Measurements from ENCODE around the gene PIANP. TPM values are rescaled to one million over a fixed set of nuclear protein-coding genes. Genes with fewer than 3 reads are reported as not detected.

PIANP gene
- total RNA-seq, 2 donors from 2014 or later, result 2.6 to 7.1 TPM

DNA sequence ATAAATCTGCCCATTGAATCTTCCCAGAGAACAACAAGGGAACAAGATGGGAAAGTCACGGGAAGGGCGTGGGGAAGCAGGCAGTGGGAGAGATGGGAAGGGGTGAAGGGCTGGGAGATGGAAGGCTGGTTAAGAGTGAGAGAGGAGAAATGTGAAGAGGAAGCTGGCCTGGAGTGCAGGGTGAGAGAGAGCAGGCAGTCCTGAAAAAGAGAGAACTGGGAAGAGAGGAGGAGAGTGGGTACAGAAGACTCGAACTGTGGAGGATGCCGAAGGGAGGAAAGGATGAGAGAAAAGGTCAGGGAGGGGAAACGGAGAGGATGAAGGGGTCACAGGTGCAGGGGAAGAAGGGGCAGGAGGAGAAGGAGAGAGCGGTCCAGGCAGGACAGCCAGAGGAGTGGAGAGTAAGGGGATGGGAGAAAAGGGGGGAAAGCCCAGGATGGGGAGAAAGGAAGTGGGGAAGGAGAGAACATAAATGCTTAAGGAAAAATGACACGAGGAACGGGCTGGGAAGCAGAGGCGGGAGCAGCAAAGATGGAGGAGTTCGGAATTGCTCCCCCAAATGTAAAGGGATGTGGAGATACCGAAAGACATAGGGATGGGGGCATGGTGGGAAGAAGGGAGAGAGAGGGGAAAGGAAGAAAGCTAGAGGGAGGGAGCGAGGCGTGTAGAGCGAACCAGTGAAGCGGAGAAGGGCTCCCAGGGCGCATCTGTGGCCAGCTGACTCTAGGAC, 1.2 kb downstream of the PIANP start:
- H3K27me3 Mint-ChIP-seq (ENCODE audit: insufficient read depth), result peaks cover 86% of the 10 kb centered on the region
- no peak overlapping the region for H3K27ac Mint-ChIP-seq
- peak overlapping the region; percentile 75 for H3K4me3 ChIP-seq (ENCODE audit: low read length)
- no peaks in the 10 kb centered on the region for H3K4me1 ChIP-seq (ENCODE audit: control insufficient read depth, insufficient read depth, low read length)
- 25 to 37% methylated on average over 10 to 16 of the region's 16 CpGs for WGBS, 2 experiments (ENCODE audit: insufficient coverage in 1 of 2, insufficient read length in 1 of 2)
- H3K9ac ChIP-seq (ENCODE audit: extremely low read depth, low read length, poor library complexity, severe bottlenecking), result no peak overlapping the region
- TF ChIP-seq, protein P1, sequence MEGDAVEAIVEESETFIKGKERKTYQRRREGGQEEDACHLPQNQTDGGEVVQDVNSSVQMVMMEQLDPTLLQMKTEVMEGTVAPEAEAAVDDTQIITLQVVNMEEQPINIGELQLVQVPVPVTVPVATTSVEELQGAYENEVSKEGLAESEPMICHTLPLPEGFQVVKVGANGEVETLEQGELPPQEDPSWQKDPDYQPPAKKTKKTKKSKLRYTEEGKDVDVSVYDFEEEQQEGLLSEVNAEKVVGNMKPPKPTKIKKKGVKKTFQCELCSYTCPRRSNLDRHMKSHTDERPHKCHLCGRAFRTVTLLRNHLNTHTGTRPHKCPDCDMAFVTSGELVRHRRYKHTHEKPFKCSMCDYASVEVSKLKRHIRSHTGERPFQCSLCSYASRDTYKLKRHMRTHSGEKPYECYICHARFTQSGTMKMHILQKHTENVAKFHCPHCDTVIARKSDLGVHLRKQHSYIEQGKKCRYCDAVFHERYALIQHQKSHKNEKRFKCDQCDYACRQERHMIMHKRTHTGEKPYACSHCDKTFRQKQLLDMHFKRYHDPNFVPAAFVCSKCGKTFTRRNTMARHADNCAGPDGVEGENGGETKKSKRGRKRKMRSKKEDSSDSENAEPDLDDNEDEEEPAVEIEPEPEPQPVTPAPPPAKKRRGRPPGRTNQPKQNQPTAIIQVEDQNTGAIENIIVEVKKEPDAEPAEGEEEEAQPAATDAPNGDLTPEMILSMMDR (conservative IDR thresholded peaks at IDR 0.05), result no peak
- no peak overlapping the region for H3K27ac ChIP-seq (ENCODE audit: low read depth, low read length)
- no peaks in the 10 kb centered on the region for H3K9me3 ChIP-seq (ENCODE audit: control insufficient read depth, low read length)
- H3K36me3 Mint-ChIP-seq (ENCODE audit: low read depth), result no peaks in the 10 kb centered on the region
- H3K9me3 Mint-ChIP-seq, result peaks cover 4% of the 10 kb centered on the region
- no peaks in the 10 kb centered on the region for H3K36me3 ChIP-seq (ENCODE audit: control insufficient read depth, insufficient read depth, low read length)
- peaks cover 20% of the 10 kb centered on the region for H3K4me1 Mint-ChIP-seq
- H3K4me3 Mint-ChIP-seq, result peak overlapping the region; percentile 62
- peak; percentile 59 for DNase-seq
- H3K27me3 ChIP-seq (ENCODE audit: control insufficient read depth, insufficient read depth, low read length, poor library complexity, severe bottlenecking), result peaks cover 33% of the 10 kb centered on the region

DNA sequence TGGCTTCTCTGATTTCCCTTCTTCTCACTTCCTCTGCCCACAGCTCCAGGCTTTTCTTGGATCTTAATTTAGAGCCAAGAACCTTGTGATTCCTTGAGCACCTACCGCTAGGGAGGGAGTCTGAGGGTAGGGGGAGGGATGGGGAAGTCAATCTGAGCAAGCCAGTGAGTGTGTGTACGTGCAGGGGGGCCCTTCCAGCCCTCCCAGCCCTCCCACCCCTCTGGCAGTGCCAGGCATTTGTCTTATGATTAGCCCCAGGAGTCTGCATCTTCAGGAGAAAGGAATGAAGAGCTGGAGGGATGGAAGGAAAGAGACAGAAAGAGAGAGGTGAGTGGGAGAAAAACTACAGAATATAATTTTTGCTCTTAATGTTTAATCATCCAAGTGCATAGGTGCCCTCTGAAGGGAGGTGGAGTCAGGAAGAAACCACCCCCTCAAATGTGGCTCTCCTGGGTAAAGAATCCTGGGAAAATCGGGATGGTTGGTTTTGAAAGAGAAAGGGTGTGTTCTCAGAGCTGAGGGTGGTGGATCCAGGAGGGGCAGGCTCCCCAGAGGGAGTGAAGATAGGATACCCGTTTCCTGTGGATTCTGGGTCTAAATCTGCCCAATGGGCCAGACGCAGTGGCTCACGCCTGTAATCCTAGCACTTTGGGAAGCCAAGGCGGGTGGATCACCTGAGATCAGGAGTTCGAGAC, 2.1 kb downstream of the PIANP start:
- Mint-ChIP-seq H3K27me3 (ENCODE audit: insufficient read depth) (peaks cover 86% of the 10 kb centered on the region), H3K4me1 (peaks cover 18% of the 10 kb centered on the region), H3K27ac (peak overlapping the region; percentile 16), H3K4me3 (peak overlapping the region; percentile 62), H3K9me3 (peaks cover 4% of the 10 kb centered on the region), H3K36me3 (ENCODE audit: low read depth) (no peaks in the 10 kb centered on the region)
- Histone ChIP-seq H3K27me3 (ENCODE audit: control insufficient read depth, insufficient read depth, low read length, poor library complexity, severe bottlenecking) (peaks cover 33% of the 10 kb centered on the region), H3K4me1 (ENCODE audit: control insufficient read depth, insufficient read depth, low read length) (no peaks in the 10 kb centered on the region), H3K4me3 (ENCODE audit: low read length) (no peak overlapping the region), H3K27ac (ENCODE audit: low read depth, low read length) (no peak overlapping the region), H3K9me3 (ENCODE audit: control insufficient read depth, low read length) (no peaks in the 10 kb centered on the region), H3K36me3 (ENCODE audit: control insufficient read depth, insufficient read depth, low read length) (no peaks in the 10 kb centered on the region), H3K9ac (ENCODE audit: extremely low read depth, low read length, poor library complexity, severe bottlenecking) (no peak overlapping the region)
- DNase-seq, result no peak
- TF ChIP-seq, protein P1 (conservative IDR thresholded peaks at IDR 0.05), result no peak
- WGBS, 2 experiments (ENCODE audit: insufficient coverage in 1 of 2, insufficient read length in 1 of 2), result 57 to 59% methylated on average over 5 to 8 of the region's 8 CpGs

DNA sequence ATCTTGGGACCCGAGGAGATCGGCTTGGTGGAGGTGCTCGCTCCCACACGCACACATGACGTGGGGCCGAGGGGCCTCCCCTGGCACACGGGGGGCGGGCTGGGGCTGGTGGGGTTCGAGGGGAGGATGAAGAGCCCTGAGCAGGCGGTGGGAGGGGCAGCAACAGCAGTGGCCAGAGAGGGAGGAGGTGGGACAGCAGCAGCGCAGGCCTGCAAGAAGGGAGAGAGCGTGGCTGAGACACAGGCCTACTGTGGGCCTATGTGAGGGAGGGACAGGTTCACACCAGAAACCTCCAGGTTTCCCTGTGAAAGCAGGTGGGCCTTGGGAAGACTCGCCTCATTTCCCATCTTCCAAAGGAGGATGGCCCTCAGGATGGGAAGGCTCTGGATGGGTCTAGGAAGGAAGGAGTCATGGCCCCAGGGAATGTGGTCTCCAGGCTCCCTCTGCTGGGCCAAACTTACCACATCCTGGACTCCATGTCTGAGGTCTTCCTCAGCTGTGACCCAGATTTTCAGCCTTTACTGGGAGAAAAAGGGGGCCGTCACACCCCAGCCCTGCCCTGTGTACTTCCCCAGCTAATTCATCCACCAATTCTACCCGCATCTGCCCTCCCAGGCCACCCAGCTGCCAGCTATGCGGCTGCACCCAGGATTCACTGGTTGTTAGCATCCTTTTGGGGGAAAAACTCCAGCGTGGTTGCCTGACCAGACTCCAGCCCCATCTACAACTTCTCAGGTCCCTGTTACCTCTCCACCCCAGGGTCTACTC, 2.8 kb downstream of the PIANP start:
- Mint-ChIP-seq H3K9me3 (peaks cover 4% of the 10 kb centered on the region), H3K4me1 (peaks cover 15% of the 10 kb centered on the region), H3K4me3 (no peak overlapping the region), H3K27ac (peak overlapping the region; percentile 16), H3K27me3 (ENCODE audit: insufficient read depth) (peaks cover 84% of the 10 kb centered on the region), H3K36me3 (ENCODE audit: low read depth) (no peaks in the 10 kb centered on the region)
- no peak overlapping the region for H3K9ac ChIP-seq (ENCODE audit: extremely low read depth, low read length, poor library complexity, severe bottlenecking)
- no peak overlapping the region for H3K4me3 ChIP-seq (ENCODE audit: low read length)
- TF ChIP-seq, protein P1 (conservative IDR thresholded peaks at IDR 0.05), result peak; percentile 99
- DNase-seq, result peak; percentile 94
- peaks cover 33% of the 10 kb centered on the region for H3K27me3 ChIP-seq (ENCODE audit: control insufficient read depth, insufficient read depth, low read length, poor library complexity, severe bottlenecking)
- WGBS, 2 experiments (ENCODE audit: insufficient coverage in 1 of 2, insufficient read length in 1 of 2), result 80 to 95% methylated on average over 7 to 17 of the region's 17 CpGs
- H3K27ac ChIP-seq (ENCODE audit: low read depth, low read length), result no peak overlapping the region
- H3K9me3 ChIP-seq (ENCODE audit: control insufficient read depth, low read length), result no peaks in the 10 kb centered on the region
- no peaks in the 10 kb centered on the region for H3K36me3 ChIP-seq (ENCODE audit: control insufficient read depth, insufficient read depth, low read length)
- H3K4me1 ChIP-seq (ENCODE audit: control insufficient read depth, insufficient read depth, low read length), result no peaks in the 10 kb centered on the region
